ENCODE measurements around the gene FRAT1.

Gene FRAT1

DNA sequence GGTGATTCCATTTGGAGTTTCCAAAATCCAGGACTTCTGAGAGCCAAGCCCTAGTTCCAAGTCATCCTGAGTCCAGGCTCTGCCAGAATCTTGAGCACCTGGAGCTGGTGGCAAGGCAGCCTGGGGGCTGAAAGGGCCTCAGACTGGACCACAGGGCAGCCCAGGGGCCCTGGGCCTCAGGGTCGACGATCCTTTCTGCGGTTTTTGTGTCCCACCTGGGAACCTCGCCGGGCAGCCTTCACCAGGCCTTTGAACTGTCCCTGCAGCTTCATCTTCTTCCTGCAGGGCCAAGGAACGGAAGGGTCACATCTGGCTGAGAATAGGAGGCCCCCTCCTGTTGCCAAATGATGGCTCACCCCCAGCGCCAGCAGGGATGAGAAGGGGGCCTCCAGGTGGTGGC, 37.8 kb downstream of the FRAT1 start (continued):
- TF ChIP-seq, protein P1, sequence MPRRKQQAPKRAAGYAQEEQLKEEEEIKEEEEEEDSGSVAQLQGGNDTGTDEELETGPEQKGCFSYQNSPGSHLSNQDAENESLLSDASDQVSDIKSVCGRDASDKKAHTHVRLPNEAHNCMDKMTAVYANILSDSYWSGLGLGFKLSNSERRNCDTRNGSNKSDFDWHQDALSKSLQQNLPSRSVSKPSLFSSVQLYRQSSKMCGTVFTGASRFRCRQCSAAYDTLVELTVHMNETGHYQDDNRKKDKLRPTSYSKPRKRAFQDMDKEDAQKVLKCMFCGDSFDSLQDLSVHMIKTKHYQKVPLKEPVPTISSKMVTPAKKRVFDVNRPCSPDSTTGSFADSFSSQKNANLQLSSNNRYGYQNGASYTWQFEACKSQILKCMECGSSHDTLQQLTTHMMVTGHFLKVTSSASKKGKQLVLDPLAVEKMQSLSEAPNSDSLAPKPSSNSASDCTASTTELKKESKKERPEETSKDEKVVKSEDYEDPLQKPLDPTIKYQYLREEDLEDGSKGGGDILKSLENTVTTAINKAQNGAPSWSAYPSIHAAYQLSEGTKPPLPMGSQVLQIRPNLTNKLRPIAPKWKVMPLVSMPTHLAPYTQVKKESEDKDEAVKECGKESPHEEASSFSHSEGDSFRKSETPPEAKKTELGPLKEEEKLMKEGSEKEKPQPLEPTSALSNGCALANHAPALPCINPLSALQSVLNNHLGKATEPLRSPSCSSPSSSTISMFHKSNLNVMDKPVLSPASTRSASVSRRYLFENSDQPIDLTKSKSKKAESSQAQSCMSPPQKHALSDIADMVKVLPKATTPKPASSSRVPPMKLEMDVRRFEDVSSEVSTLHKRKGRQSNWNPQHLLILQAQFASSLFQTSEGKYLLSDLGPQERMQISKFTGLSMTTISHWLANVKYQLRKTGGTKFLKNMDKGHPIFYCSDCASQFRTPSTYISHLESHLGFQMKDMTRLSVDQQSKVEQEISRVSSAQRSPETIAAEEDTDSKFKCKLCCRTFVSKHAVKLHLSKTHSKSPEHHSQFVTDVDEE (CRISPR knock-in tag; IDR thresholded peaks at IDR 0.05) = no peak
- no peak for TF ChIP-seq ZNF565 (CRISPR knock-in tag; conservative IDR thresholded peaks at IDR 0.05; ENCODE audit: low read depth)

DNA sequence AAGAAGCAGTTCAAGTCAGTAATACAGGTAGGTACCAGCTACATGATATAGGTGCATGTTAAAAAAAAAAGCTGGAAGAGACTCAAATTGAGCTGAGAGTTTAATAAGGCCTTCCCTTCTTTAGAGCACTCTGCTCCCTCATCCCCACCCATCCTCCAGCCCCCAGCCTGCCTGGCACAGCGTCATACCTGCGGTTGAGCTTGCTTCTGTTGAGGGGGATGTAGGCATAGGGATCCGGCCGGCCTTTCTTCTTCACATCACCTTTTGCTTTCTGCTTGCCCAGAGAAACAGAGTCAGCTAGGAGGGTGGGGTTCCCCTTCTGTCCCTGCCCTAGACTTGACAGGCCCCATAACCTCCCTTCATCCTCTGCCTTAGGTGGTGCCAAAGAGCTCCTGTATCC, 39.3 kb downstream of the FRAT1 start:
- TF ChIP-seq ARNTL (CRISPR knock-in tag; IDR thresholded peaks at IDR 0.05; ENCODE audit: borderline replicate concordance, low read depth) = no peak
- TF ChIP-seq BACH2 (CRISPR knock-in tag; IDR thresholded peaks at IDR 0.05; ENCODE audit: borderline replicate concordance) = no peak
- no peak for TF ChIP-seq GLIS3 (CRISPR knock-in tag; IDR thresholded peaks at IDR 0.05)
- TF ChIP-seq ZNF70 (CRISPR knock-in tag; IDR thresholded peaks at IDR 0.05) = no peak
- no peak for ATAC-seq

DNA sequence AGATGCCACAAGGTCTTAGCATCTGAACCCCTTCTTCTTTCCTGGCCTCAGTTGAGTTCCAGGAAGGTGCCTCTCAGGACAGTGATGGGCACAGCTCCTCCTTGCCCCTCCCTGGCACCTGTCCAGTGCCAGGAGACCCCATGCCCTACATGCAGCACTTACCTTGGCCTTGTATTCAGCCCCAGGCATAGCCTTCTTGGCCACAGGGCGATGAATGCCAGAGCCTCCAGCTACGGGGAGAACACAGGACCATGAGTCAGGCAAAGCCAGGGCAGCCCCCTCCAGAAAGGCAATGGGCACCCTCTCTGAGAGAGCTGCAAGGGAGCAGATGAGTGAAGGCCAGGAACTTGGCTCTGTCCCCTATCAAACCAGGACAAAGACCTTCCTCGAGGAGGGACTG, 39.7 kb downstream of the FRAT1 start:
- TF ChIP-seq OSR1 (CRISPR knock-in tag; IDR thresholded peaks at IDR 0.05) (no peak), PPARA (CRISPR knock-in tag; IDR thresholded peaks at IDR 0.05; ENCODE audit: borderline replicate concordance) (no peak), TCF4 (CRISPR knock-in tag; IDR thresholded peaks at IDR 0.05; ENCODE audit: borderline replicate concordance) (no peak)
- ATAC-seq = no peak

DNA sequence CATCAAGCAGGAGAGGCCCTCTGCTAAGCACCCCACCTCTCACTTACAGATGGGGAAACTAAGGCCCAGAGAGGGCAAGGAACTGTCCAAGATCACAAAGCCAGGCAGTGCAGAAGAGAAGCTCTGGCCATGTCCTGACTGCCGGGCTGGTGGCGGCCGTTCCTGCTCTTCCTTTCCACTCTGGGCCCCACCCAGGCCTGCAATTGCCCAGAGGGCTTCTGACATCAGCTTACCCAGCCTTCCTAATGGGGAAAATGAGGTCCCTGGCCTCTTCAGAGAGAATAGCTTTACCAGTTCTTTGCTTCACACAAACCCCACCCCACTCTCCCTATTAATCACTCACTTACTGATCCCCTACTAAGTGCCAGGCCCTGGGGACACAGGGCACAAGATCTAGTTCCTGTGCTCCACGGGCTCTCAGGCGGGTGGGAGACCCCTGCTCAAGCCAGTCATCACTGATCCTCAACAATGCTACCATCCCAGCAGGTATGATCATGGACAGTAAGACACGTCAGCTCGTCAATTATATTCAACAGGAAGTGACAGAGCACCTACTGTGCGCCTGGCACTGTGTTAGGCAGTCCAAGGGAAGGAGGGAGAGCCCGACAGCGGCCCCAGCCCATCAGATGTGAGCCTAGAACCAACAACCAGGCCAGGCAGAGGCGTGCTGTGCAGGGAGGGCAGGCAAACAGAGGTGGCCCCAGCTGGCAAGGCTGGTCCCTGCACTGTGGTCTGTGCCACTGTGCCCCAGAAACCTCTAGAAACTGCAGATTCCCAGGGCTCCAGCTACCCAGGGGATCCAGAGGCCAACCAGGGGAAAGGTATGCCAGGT, 41.9 kb downstream of the FRAT1 start:
- TF ChIP-seq TOX (CRISPR knock-in tag; IDR thresholded peaks at IDR 0.05; ENCODE audit: borderline replicate concordance) (no peak), PPARA (CRISPR knock-in tag; IDR thresholded peaks at IDR 0.05; ENCODE audit: borderline replicate concordance) (no peak), ARNTL (CRISPR knock-in tag; IDR thresholded peaks at IDR 0.05; ENCODE audit: borderline replicate concordance, low read depth) (no peak), OSR1 (CRISPR knock-in tag; IDR thresholded peaks at IDR 0.05) (no peak)
- TF ChIP-seq, protein P2, sequence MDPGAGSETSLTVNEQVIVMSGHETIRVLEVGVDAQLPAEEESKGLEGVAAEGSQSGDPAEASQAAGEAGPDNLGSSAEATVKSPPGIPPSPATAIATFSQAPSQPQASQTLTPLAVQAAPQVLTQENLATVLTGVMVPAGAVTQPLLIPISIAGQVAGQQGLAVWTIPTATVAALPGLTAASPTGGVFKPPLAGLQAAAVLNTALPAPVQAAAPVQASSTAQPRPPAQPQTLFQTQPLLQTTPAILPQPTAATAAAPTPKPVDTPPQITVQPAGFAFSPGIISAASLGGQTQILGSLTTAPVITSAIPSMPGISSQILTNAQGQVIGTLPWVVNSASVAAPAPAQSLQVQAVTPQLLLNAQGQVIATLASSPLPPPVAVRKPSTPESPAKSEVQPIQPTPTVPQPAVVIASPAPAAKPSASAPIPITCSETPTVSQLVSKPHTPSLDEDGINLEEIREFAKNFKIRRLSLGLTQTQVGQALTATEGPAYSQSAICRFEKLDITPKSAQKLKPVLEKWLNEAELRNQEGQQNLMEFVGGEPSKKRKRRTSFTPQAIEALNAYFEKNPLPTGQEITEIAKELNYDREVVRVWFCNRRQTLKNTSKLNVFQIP (CRISPR knock-in tag; IDR thresholded peaks at IDR 0.05; ENCODE audit: borderline replicate concordance, low read depth) = no peak
- TF ChIP-seq, protein P3, sequence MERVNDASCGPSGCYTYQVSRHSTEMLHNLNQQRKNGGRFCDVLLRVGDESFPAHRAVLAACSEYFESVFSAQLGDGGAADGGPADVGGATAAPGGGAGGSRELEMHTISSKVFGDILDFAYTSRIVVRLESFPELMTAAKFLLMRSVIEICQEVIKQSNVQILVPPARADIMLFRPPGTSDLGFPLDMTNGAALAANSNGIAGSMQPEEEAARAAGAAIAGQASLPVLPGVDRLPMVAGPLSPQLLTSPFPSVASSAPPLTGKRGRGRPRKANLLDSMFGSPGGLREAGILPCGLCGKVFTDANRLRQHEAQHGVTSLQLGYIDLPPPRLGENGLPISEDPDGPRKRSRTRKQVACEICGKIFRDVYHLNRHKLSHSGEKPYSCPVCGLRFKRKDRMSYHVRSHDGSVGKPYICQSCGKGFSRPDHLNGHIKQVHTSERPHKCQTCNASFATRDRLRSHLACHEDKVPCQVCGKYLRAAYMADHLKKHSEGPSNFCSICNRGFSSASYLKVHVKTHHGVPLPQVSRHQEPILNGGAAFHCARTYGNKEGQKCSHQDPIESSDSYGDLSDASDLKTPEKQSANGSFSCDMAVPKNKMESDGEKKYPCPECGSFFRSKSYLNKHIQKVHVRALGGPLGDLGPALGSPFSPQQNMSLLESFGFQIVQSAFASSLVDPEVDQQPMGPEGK (CRISPR knock-in tag; IDR thresholded peaks at IDR 0.05; ENCODE audit: borderline replicate concordance) = no peak
- no peak for ATAC-seq

DNA sequence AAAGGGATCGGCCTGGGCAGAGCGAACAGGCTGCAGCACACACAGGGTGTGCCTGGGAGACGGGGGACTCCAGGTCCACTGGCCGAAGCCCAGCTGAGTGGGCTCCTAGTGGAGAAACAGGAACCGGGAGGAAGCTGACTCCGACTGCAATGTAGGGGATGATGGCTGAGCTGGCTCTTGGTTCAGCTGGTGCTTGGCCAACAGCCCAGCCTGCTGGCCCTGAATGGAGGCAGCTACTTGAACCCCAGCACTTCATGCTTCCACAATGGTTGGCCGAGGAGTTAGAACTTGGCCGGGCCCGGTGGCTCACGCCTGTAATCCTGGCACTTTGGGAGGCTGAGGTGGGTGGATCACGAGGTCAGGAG, 42.4 kb downstream of the FRAT1 start:
- no peak for ATAC-seq
- TF ChIP-seq, protein P1 (CRISPR knock-in tag; IDR thresholded peaks at IDR 0.05) = no peak
- no peak for TF ChIP-seq TCF4 (CRISPR knock-in tag; IDR thresholded peaks at IDR 0.05; ENCODE audit: borderline replicate concordance)
- no peak for TF ChIP-seq ESRRG (CRISPR knock-in tag; IDR thresholded peaks at IDR 0.05)
- TF ChIP-seq ZC3H10 (CRISPR knock-in tag; IDR thresholded peaks at IDR 0.05) = no peak
- no peak for TF ChIP-seq ZNF8 (CRISPR knock-in tag; IDR thresholded peaks at IDR 0.05)
- no peak for TF ChIP-seq ZFP30 (CRISPR knock-in tag; IDR thresholded peaks at IDR 0.05)
- TF ChIP-seq BACH2 (CRISPR knock-in tag; IDR thresholded peaks at IDR 0.05; ENCODE audit: borderline replicate concordance) = no peak
- TF ChIP-seq TOX (CRISPR knock-in tag; IDR thresholded peaks at IDR 0.05; ENCODE audit: borderline replicate concordance) = no peak
- TF ChIP-seq PPARA (CRISPR knock-in tag; IDR thresholded peaks at IDR 0.05; ENCODE audit: borderline replicate concordance) = no peak
- TF ChIP-seq ZNF70 (CRISPR knock-in tag; IDR thresholded peaks at IDR 0.05) = no peak
- no peak for TF ChIP-seq CSDC2 (CRISPR knock-in tag; IDR thresholded peaks at IDR 0.05)
- TF ChIP-seq ZFP3 (CRISPR knock-in tag; IDR thresholded peaks at IDR 0.05) = no peak
- no peak for TF ChIP-seq RARB (CRISPR knock-in tag; IDR thresholded peaks at IDR 0.05)
- no peak for TF ChIP-seq OSR1 (CRISPR knock-in tag; IDR thresholded peaks at IDR 0.05)
- TF ChIP-seq GLIS3 (CRISPR knock-in tag; IDR thresholded peaks at IDR 0.05) = no peak

Data from SK-N-SH treated with all-trans-retinoic acid at 6 μM for 48 hours (cell line).